Measurements from ENCODE around the gene FAM228A.

- no peak for TF ChIP-seq CTCF (IDR thresholded peaks at IDR 0.05)
- no peak for TF ChIP-seq POLR2A (IDR thresholded peaks at IDR 0.05)
These were observed 4.8 kb downstream of the FAM228A start for GRCh38 chr2:24179683-24180082.

Measured in prostate gland (tissue), 2 donors.